Heart right ventricle (tissue), 16 donors: ENCODE data around the gene NRXN3. TPM values are rescaled to one million over a fixed set of nuclear protein-coding genes. Genes with fewer than 3 reads are reported as not detected.

Experiments
- ATAC-seq, 8 donors: fragments of 200-7000 bp; cut with Tn5 transposase; one replicate each; pipeline ENCODE4 v1.9.1; 2020; ENCODE audit warnings: mild to moderate bottlenecking in 8 of 8, moderate library complexity in 8 of 8, moderate number of reproducible peaks in 1 of 8
- DNase-seq, 2 donors: peaks; one replicate each; pipeline ENCODE4 v3.0.0-alpha.2; 2020
- H3K27ac ChIP-seq, 10 donors: fragments of 200-600 bp; sonication (generic) in 2 of 10; one replicate each; pipeline versions ENCODE4 v1.5.0 to v1.8.0; 2020 to 2022; ENCODE audit warnings: mild to moderate bottlenecking in 3 of 10
- H3K27me3 ChIP-seq, 7 donors: fragments of 200-600 bp; one replicate each; pipeline ENCODE4 v1.8.0; 2021 to 2022; ENCODE audit warnings: mild to moderate bottlenecking in 2 of 7
- H3K36me3 ChIP-seq, 9 donors: fragments of 200-600 bp; sonication (generic) in 1 of 9; one replicate each; pipeline versions ENCODE4 v1.5.0 to v1.8.0; 2020 to 2022; ENCODE audit warnings: mild to moderate bottlenecking in 2 of 9
- H3K4me1 ChIP-seq, 9 donors: fragments of 200-600 bp; sonication (generic) in 1 of 9; one replicate each; pipeline versions ENCODE4 v1.5.0 to v1.8.0; 2020 to 2022; ENCODE audit warnings: mild to moderate bottlenecking in 4 of 9
- H3K4me3 ChIP-seq, 10 donors: fragments of 200-600 bp; sonication (generic) in 2 of 10; one replicate each; pipeline versions ENCODE4 v1.5.0 to v1.8.0; 2020 to 2022; ENCODE audit warnings: mild to moderate bottlenecking in 7 of 10, moderate library complexity in 2 of 10
- H3K9me3 ChIP-seq, 11 donors: fragments of 200-600 bp in 10 of 11; sonication (generic) in 2 of 11; one replicate each; pipeline versions ENCODE4 v1.5.0 to v1.8.0; 2013 to 2022; ENCODE audit warnings: mild to moderate bottlenecking in 2 of 11, control low read depth in 1 of 11, moderate library complexity in 1 of 11
- CTCF ChIP-seq, 9 donors: fragments of 200-600 bp; sonication (generic) in 2 of 9; IDR thresholded peaks; one replicate each; pipeline versions ENCODE4 v1.5.0 to v1.8.0; 2021 to 2022; ENCODE audit warnings: antibody characterized with exemption in 9 of 9, mild to moderate bottlenecking in 5 of 9, moderate library complexity in 1 of 9
- WGBS, 2 donors: extraction: QIAGEN DNeasy Blood & Tissue Kit; methylation state at CpG; one replicate each; pipeline ENCODE4 v1.1.7; 2013; ENCODE audit warnings: inconsistent platforms in 1 of 2; 5-methylcytosine and 5-hydroxymethylcytosine counted together
- intact Hi-C, 10 donors: fragments of 100-400 bp; cut with DNase I; formaldehyde crosslinking; loops; one replicate each; pipeline versions ENCODE4 v1.11.1 to v1.14.2; 2022
- polyA plus RNA-seq, 2 donors: library from polyadenylated mRNA; stranded (reverse); fragments of 200-250 nt; gene quantifications; one replicate each; pipeline ENCODE4 v1.2.3, GENCODE V29; 2013
- total RNA-seq, 10 donors: library from RNA; stranded (reverse); fragmentation: NEBNext Ultra II Directional in 3 of 10; extraction: Animal tissue kit (Norgen Biotek cat#: 25700) in 3 of 10; gene quantifications; one replicate each; pipeline versions ENCODE4 v1.2.1 to v1.2.4, GENCODE V29; 2021 to 2023
- donor health status: Arrhythmogenic right ventricular cardiomyopathy.
- donor health status: ischemic (EF 13 %, LVEDD 7.1; RV severe dilation, severe dysfunction).
- donor health status: healthy with polysubstance abuse.
- donor health status: DM: no; HTN: yes; CAD: no.
- donor health status: DM: no; HTN: no; CAD: no.
- donor health status: ischemic (EF 25% LVEDD 6.9; RV normal size, moderate dysfunction).
- donor health status: ischemic (EF 25% LVEDD 5.7; RV mildly dilated, moderate dysfunction).
- donor health status: healthy.
- donor health status: DM: yes; HTN: yes; CAD: no.
- donor health status: Ischemic cardiomyopathy.
- donor health status: ischemic (EF 35%, LVEDD 5.7; RV mildly dilated, moderate dysfunction).
- donor health status: nonischemic (EF 11% LVEDD 7.7; RV severe dilation, severe dysfunction).
- donor health status: DM: yes; HTN: yes; CAD: no.
- donor health status: PGD.
- donor health status: ischemic (EF 29% LVEDD 5.4; RV normal size, mild dysfunction).
- donor health status: nonischemic (EF 23%, LVEDD 6.1; RV moderate dilation, normal function).

Gene NRXN3
- total and polyA plus RNA-seq, 12 donors, result 0.23 to 1.8 (median 0.87) TPM

- Histone ChIP-seq H3K27ac (no peak overlapping the region), H3K27me3 (no peaks in the 10 kb centered on the region), H3K4me3 (no peak overlapping the region), H3K4me1 (peaks cover 0 to 7% (median 0%) of the 10 kb centered on the region in 9 donors), H3K9me3 (no peaks in the 10 kb centered on the region), H3K36me3 (no peaks in the 10 kb centered on the region)
- no peak for TF ChIP-seq CTCF (IDR thresholded peaks at IDR 0.05)
- ATAC-seq, result no peak
- 60 to 63% methylated on average over 1 of the region's 1 CpG for WGBS, 2 donors
- DNase-seq, result no peak
- intact Hi-C loops, result no loop called here
These were observed 1266.2 kb downstream of the NRXN3 start for GRCh38 chr14:79436335-79436734.

GRCh38 chr14:79437951-79438350 is 1267.8 kb downstream of the NRXN3 start:
- 60 to 63% methylated on average over 7 of the region's 7 CpGs for WGBS, 2 donors

GRCh38 chr14:79438696-79439342 is 1268.6 kb downstream of the NRXN3 start:
- intact Hi-C loops, result no loop called here
- no peaks in the 10 kb centered on the region for H3K9me3 ChIP-seq
- no peak for TF ChIP-seq CTCF (IDR thresholded peaks at IDR 0.05)
- no peaks in the 10 kb centered on the region for H3K27me3 ChIP-seq
- no peaks in the 10 kb centered on the region for H3K36me3 ChIP-seq
- H3K27ac ChIP-seq, result no peak overlapping the region
- WGBS, 2 donors, result 89 to 94% methylated on average over 3 of the region's 3 CpGs
- no peak overlapping the region for H3K4me3 ChIP-seq
- DNase-seq, result no peak
- peaks cover 0 to 7% (median 0%) of the 10 kb centered on the region in 9 donors for H3K4me1 ChIP-seq
- no peak for ATAC-seq

More at GRCh38 chr14:79437951-79438350, 1267.8 kb downstream of the NRXN3 start:
- H3K27me3 ChIP-seq, result no peaks in the 10 kb centered on the region
- DNase-seq (no peak), ATAC-seq (no peak)
- no peak overlapping the region for H3K4me3 ChIP-seq
- no peak for TF ChIP-seq CTCF (IDR thresholded peaks at IDR 0.05)
- intact Hi-C loops, result no loop called here
- H3K27ac ChIP-seq, result no peak overlapping the region
- H3K4me1 ChIP-seq, result peaks cover 0 to 7% (median 0%) of the 10 kb centered on the region in 9 donors
- no peaks in the 10 kb centered on the region for H3K9me3 ChIP-seq
- no peaks in the 10 kb centered on the region for H3K36me3 ChIP-seq

GRCh38 chr14:79442786-79443185 is 1272.6 kb downstream of the NRXN3 start:
- no peaks in the 10 kb centered on the region for H3K27me3 ChIP-seq
- no peak for TF ChIP-seq CTCF (IDR thresholded peaks at IDR 0.05)
- 58 to 63% methylated on average over 5 of the region's 5 CpGs for WGBS, 2 donors
- intact Hi-C loops, result no loop called here
- H3K27ac ChIP-seq, result no peak overlapping the region
- DNase-seq (no peak), ATAC-seq (no peak)
- no peak overlapping the region for H3K4me3 ChIP-seq
- H3K4me1 ChIP-seq, result no peaks in the 10 kb centered on the region
- H3K36me3 ChIP-seq, result no peaks in the 10 kb centered on the region
- no peaks in the 10 kb centered on the region for H3K9me3 ChIP-seq
